Neuron (in vitro differentiated cells): ENCODE results near the gene SNX13.

Experiments
- H2AFZ ChIP-seq: one replicate; pipeline ENCODE4 v1.6.1; 2013; ENCODE audit warnings: low read depth, mild to moderate bottlenecking, inconsistent platforms, low read length, moderate library complexity
- H3K27me3 ChIP-seq: one replicate; pipeline ENCODE4 v1.6.1; 2013; ENCODE audit warnings: low read length; ENCODE audit not compliant: insufficient read depth
- H3K36me3 ChIP-seq: one replicate; pipeline ENCODE4 v1.6.1; 2013; ENCODE audit warnings: low read length; ENCODE audit not compliant: insufficient read depth
- H3K4me1 ChIP-seq: one replicate; pipeline ENCODE4 v1.6.1; 2013; ENCODE audit warnings: low read length; ENCODE audit not compliant: insufficient read depth
- H3K4me3 ChIP-seq: 2 replicates; pipeline ENCODE4 v1.5.1; 2013; ENCODE audit warnings: mild to moderate bottlenecking, low read length, moderate library complexity
- H3K9me3 ChIP-seq: one replicate; pipeline ENCODE4 v1.6.1; 2013; ENCODE audit warnings: low read length

The SNX13 gene

GRCh38 chr7:17846935-17847334 is 93.4 kb downstream of the SNX13 start:
- Histone ChIP-seq H2AFZ (no peak overlapping the region), H3K27me3 (no peaks in the 10 kb centered on the region), H3K4me3 (no peak overlapping the region), H3K4me1 (no peaks in the 10 kb centered on the region), H3K9me3 (peaks cover 8% of the 10 kb centered on the region), H3K36me3 (peaks cover 10% of the 10 kb centered on the region)

- Histone ChIP-seq H3K4me1 (no peaks in the 10 kb centered on the region), H3K4me3 (no peak overlapping the region), H3K36me3 (peaks cover 13% of the 10 kb centered on the region), H3K9me3 (peaks cover 8% of the 10 kb centered on the region), H2AFZ (no peak overlapping the region), H3K27me3 (no peaks in the 10 kb centered on the region)
Observed at GRCh38 chr7:17845197-17845547, 95.1 kb downstream of the SNX13 start.

- no peaks in the 10 kb centered on the region for H3K4me1 ChIP-seq
- no peak overlapping the region for H3K4me3 ChIP-seq
- peaks cover 8% of the 10 kb centered on the region for H3K9me3 ChIP-seq
- no peak overlapping the region for H2AFZ ChIP-seq
- no peaks in the 10 kb centered on the region for H3K27me3 ChIP-seq
- peaks cover 11% of the 10 kb centered on the region for H3K36me3 ChIP-seq
Observed at GRCh38 chr7:17844514-17845196, 95.6 kb downstream of the SNX13 start.

GRCh38 chr7:17844022-17844421 is 96.3 kb downstream of the SNX13 start:
- no peaks in the 10 kb centered on the region for H3K4me1 ChIP-seq
- no peak overlapping the region for H3K4me3 ChIP-seq
- no peak overlapping the region for H2AFZ ChIP-seq
- H3K27me3 ChIP-seq, result no peaks in the 10 kb centered on the region
- peaks cover 8% of the 10 kb centered on the region for H3K9me3 ChIP-seq
- H3K36me3 ChIP-seq, result peaks cover 14% of the 10 kb centered on the region

- Histone ChIP-seq H3K27me3 (no peaks in the 10 kb centered on the region), H3K4me1 (no peaks in the 10 kb centered on the region)
Observed at GRCh38 chr7:17843041-17843440, 97.3 kb downstream of the SNX13 start.

GRCh38 chr7:17832820-17833355 is 107.4 kb downstream of the SNX13 start:
- Histone ChIP-seq H2AFZ (no peak overlapping the region), H3K9me3 (no peaks in the 10 kb centered on the region)

More at GRCh38 chr7:17843041-17843440, 97.3 kb downstream of the SNX13 start:
- Histone ChIP-seq H3K36me3 (peaks cover 14% of the 10 kb centered on the region), H2AFZ (no peak overlapping the region), H3K9me3 (peaks cover 2% of the 10 kb centered on the region), H3K4me3 (no peak overlapping the region)

GRCh38 chr7:17832242-17832641 is 108.1 kb downstream of the SNX13 start:
- no peaks in the 10 kb centered on the region for H3K9me3 ChIP-seq
- H3K4me1 ChIP-seq, result no peaks in the 10 kb centered on the region

More at GRCh38 chr7:17832820-17833355, 107.4 kb downstream of the SNX13 start:
- H3K4me1 ChIP-seq, result no peaks in the 10 kb centered on the region
- no peaks in the 10 kb centered on the region for H3K27me3 ChIP-seq
- no peak overlapping the region for H3K4me3 ChIP-seq
- H3K36me3 ChIP-seq, result peaks cover 14% of the 10 kb centered on the region

GRCh38 chr7:17830206-17830605 is 110.1 kb downstream of the SNX13 start:
- Histone ChIP-seq H3K27me3 (no peaks in the 10 kb centered on the region), H3K36me3 (peaks cover 11% of the 10 kb centered on the region), H2AFZ (no peak overlapping the region), H3K9me3 (no peaks in the 10 kb centered on the region), H3K4me1 (no peaks in the 10 kb centered on the region), H3K4me3 (no peak overlapping the region)

More at GRCh38 chr7:17832242-17832641, 108.1 kb downstream of the SNX13 start:
- Histone ChIP-seq H2AFZ (no peak overlapping the region), H3K27me3 (no peaks in the 10 kb centered on the region), H3K4me3 (no peak overlapping the region), H3K36me3 (peaks cover 11% of the 10 kb centered on the region)

- H3K27me3 ChIP-seq, result no peaks in the 10 kb centered on the region
- H3K36me3 ChIP-seq, result peaks cover 9% of the 10 kb centered on the region
- H2AFZ ChIP-seq, result no peak overlapping the region
- H3K9me3 ChIP-seq, result no peaks in the 10 kb centered on the region
- H3K4me1 ChIP-seq, result no peaks in the 10 kb centered on the region
- no peak overlapping the region for H3K4me3 ChIP-seq
Observed at GRCh38 chr7:17829001-17829400, 111.3 kb downstream of the SNX13 start.

GRCh38 chr7:17822547-17823173 is 117.6 kb downstream of the SNX13 start:
- no peak overlapping the region for H2AFZ ChIP-seq
- H3K9me3 ChIP-seq, result no peaks in the 10 kb centered on the region

GRCh38 chr7:17816903-17817302 is 123.4 kb downstream of the SNX13 start:
- no peak overlapping the region for H3K4me3 ChIP-seq
- no peaks in the 10 kb centered on the region for H3K4me1 ChIP-seq
- peaks cover 3% of the 10 kb centered on the region for H3K9me3 ChIP-seq
- H3K27me3 ChIP-seq, result no peaks in the 10 kb centered on the region
- H2AFZ ChIP-seq, result no peak overlapping the region
- peaks cover 10% of the 10 kb centered on the region for H3K36me3 ChIP-seq

More at GRCh38 chr7:17822547-17823173, 117.6 kb downstream of the SNX13 start:
- Histone ChIP-seq H3K4me1 (no peaks in the 10 kb centered on the region), H3K36me3 (peaks cover 5% of the 10 kb centered on the region), H3K27me3 (no peaks in the 10 kb centered on the region), H3K4me3 (no peak overlapping the region)

- H3K36me3 ChIP-seq, result peaks cover 7% of the 10 kb centered on the region
- H2AFZ ChIP-seq, result no peak overlapping the region
- peaks cover 3% of the 10 kb centered on the region for H3K9me3 ChIP-seq
- H3K4me1 ChIP-seq, result no peaks in the 10 kb centered on the region
- no peak overlapping the region for H3K4me3 ChIP-seq
- H3K27me3 ChIP-seq, result no peaks in the 10 kb centered on the region
Observed at GRCh38 chr7:17815318-17815717, 125.0 kb downstream of the SNX13 start.

- Histone ChIP-seq H3K4me3 (no peak overlapping the region), H3K27me3 (no peaks in the 10 kb centered on the region), H3K9me3 (peaks cover 3% of the 10 kb centered on the region), H3K36me3 (peaks cover 7% of the 10 kb centered on the region), H3K4me1 (no peaks in the 10 kb centered on the region), H2AFZ (no peak overlapping the region)
Observed at GRCh38 chr7:17814058-17814457, 126.2 kb downstream of the SNX13 start.
